Body of pancreas (tissue), 4 donors: ENCODE measurements around the gene HABP4. TPM values are rescaled to one million over a fixed set of nuclear protein-coding genes. Genes with fewer than 3 reads are reported as not detected.

Experiments
- ATAC-seq: fragments of 150-250 bp; one replicate; pipeline ENCODE4 v1.9.1; 2016
- DNase-seq, 4 donors: peaks; one replicate each; pipeline ENCODE4 v3.0.0-alpha.2; 2019
- H3K27ac ChIP-seq, 4 donors: fragments of 200-600 bp; sonication (generic); 1 replicate in 3 of 4; 2 replicates in 1 of 4; pipeline versions ENCODE4 v1.5.1 to v1.6.1; 2016 to 2019; ENCODE audit warnings: mild to moderate bottlenecking in 1 of 4, mixed read lengths in 1 of 4, moderate library complexity in 1 of 4
- H3K27me3 ChIP-seq, 2 donors: fragments of 200-600 bp; sonication (generic); one replicate each; pipeline ENCODE4 v1.6.0; 2016; ENCODE audit warnings: mild to moderate bottlenecking in 1 of 2
- H3K36me3 ChIP-seq, 2 donors: fragments of 200-600 bp; sonication (generic); replicated peaks in 1 of 2; 2 replicates each; pipeline ENCODE4 v1.5.1; 2016; ENCODE audit warnings: low read depth in 2 of 2; ENCODE audit not compliant: insufficient read depth in 1 of 2
- H3K4me1 ChIP-seq: fragments of 200-600 bp; sonication (generic); one replicate; pipeline ENCODE4 v1.6.0; 2016
- H3K4me3 ChIP-seq, 2 donors: fragments of 200-600 bp; sonication (generic); 1 replicate in 1 of 2; 2 replicates in 1 of 2; pipeline ENCODE4 v1.5.1; 2016 to 2019
- H3K9me3 ChIP-seq, 3 donors: fragments of 200-600 bp; sonication (generic); 1 replicate in 2 of 3; 2 replicates in 1 of 3; pipeline ENCODE4 v1.5.1; 2016
- POLR2A ChIP-seq, 3 donors: fragments of 450-650 bp; IDR thresholded peaks; one replicate each; pipeline ENCODE4 v1.6.1; 2016; ENCODE audit warnings: antibody characterized with exemption in 3 of 3, mild to moderate bottlenecking in 2 of 3
- WGBS, 2 donors: methylation state at CpG; one replicate each; pipeline ENCODE4 v1.1.5; 2017; 5-methylcytosine and 5-hydroxymethylcytosine counted together
- intact Hi-C: fragments of 100-400 bp; cut with DNase I; formaldehyde crosslinking; loops from one replicate; pipeline ENCODE4 v1.15.1; 2023
- total RNA-seq, 2 donors: library from RNA; depleted of rRNA; stranded (reverse); fragments of >200 nt; gene quantifications; one replicate each; pipeline ENCODE4 v1.1.0, GENCODE V29; 2016
- TF ChIP-seq, protein P1 (sequence below), 7 experiments: fragments of 450-650 bp in 4 of 7; fragments of 200-600 bp in 3 of 7; sonication (generic) in 3 of 7; IDR thresholded peaks; one replicate each; pipeline ENCODE4 v1.5.1; 2016 to 2019; ENCODE audit warnings: antibody characterized with exemption in 7 of 7

HABP4 gene
- total RNA-seq, 2 donors from 2014 or later: 12.2 to 12.5 TPM

GRCh38 chr9:96450613-96451528, 902 bp downstream of the HABP4 start:
- ATAC-seq: no peak
- WGBS, 2 donors: 1 to 2% methylated on average over 29 to 63 of the region's 63 CpGs
- Histone ChIP-seq H3K27ac (peak overlapping the region; percentile 40 to 82 (median 74)), H3K4me1 (peaks cover 16% of the 10 kb centered on the region), H3K36me3 (no peaks in the 10 kb centered on the region), H3K27me3 (no peaks in the 10 kb centered on the region), H3K4me3 (peak overlapping the region; percentile 0 to 37), H3K9me3 (no peaks in the 10 kb centered on the region)
- TF ChIP-seq, protein P1, sequence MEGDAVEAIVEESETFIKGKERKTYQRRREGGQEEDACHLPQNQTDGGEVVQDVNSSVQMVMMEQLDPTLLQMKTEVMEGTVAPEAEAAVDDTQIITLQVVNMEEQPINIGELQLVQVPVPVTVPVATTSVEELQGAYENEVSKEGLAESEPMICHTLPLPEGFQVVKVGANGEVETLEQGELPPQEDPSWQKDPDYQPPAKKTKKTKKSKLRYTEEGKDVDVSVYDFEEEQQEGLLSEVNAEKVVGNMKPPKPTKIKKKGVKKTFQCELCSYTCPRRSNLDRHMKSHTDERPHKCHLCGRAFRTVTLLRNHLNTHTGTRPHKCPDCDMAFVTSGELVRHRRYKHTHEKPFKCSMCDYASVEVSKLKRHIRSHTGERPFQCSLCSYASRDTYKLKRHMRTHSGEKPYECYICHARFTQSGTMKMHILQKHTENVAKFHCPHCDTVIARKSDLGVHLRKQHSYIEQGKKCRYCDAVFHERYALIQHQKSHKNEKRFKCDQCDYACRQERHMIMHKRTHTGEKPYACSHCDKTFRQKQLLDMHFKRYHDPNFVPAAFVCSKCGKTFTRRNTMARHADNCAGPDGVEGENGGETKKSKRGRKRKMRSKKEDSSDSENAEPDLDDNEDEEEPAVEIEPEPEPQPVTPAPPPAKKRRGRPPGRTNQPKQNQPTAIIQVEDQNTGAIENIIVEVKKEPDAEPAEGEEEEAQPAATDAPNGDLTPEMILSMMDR (IDR thresholded peaks at IDR 0.05): no peak
- TF ChIP-seq POLR2A (IDR thresholded peaks at IDR 0.05): no peak
- DNase-seq: peak; percentile 29 to 49 (median 35)
- intact Hi-C loops: no loop called here

DNA sequence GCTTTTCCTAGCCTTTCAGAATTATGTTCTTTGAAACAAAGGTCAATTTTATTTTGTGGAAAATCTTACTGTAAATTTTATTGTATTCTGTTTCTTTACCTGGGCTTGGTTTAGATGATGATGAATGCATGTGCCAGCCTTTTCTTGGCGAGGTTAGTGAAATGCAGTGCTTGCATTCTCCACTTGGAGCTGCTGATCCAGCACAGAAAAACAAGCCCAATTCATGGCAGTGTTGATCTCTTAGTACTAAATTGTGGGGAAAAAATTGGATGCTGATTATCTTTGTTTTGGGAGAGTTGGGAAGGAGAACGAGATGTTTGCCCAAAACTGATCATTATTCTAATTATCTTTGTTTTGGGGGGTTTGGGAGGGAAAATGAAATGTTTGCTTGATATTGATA, 3.7 kb downstream of the HABP4 start:
- peak in 1 of 4 donors; percentile 24 for DNase-seq
- intact Hi-C loops: no loop called here
- H3K36me3 ChIP-seq: no peaks in the 10 kb centered on the region
- no peaks in the 10 kb centered on the region for H3K27me3 ChIP-seq
- peaks cover 16% of the 10 kb centered on the region for H3K4me1 ChIP-seq
- TF ChIP-seq POLR2A (IDR thresholded peaks at IDR 0.05): no peak
- TF ChIP-seq, protein P1 (IDR thresholded peaks at IDR 0.05): peak in 5 of 7 experiments; percentile 19 to 34 (median 32)
- 51 to 59% methylated on average over 2 of the region's 2 CpGs for WGBS, 2 donors
- no peak for ATAC-seq
- H3K27ac ChIP-seq: no peak overlapping the region
- no peaks in the 10 kb centered on the region for H3K9me3 ChIP-seq
- H3K4me3 ChIP-seq: no peak overlapping the region

GRCh38 chr9:96457266-96457665, 7.3 kb downstream of the HABP4 start:
- Histone ChIP-seq H3K4me3 (no peak overlapping the region), H3K36me3 (no peaks in the 10 kb centered on the region), H3K27me3 (no peaks in the 10 kb centered on the region), H3K4me1 (no peaks in the 10 kb centered on the region), H3K9me3 (no peaks in the 10 kb centered on the region), H3K27ac (no peak overlapping the region)
- no peak for TF ChIP-seq POLR2A (IDR thresholded peaks at IDR 0.05)
- TF ChIP-seq, protein P1 (IDR thresholded peaks at IDR 0.05): no peak
- intact Hi-C loops: no loop called here
- no peak for DNase-seq
- ATAC-seq: no peak
- WGBS, 2 donors: 96 to 100% methylated on average over 4 of the region's 4 CpGs

DNA sequence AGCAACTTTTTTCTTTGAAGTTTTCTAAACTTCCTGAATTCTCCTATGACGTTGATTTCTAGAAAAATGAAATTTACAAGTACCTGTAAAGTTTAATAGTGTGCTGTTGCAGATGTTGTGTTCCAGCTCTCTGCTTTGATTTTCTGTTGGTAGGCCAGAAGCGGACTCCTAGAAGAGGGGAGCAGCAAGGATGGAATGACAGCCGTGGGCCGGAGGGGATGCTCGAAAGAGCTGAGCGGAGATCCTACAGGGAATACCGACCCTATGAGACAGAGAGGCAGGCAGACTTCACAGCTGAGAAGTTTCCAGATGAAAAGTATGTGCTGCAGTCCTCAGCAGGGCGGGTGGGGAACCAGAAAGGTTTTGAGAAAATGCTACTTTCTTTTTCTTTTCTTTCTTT, 8.3 kb downstream of the HABP4 start:
- Histone ChIP-seq H3K27ac (no peak overlapping the region), H3K4me3 (no peak overlapping the region), H3K27me3 (no peaks in the 10 kb centered on the region), H3K36me3 (no peaks in the 10 kb centered on the region), H3K9me3 (no peaks in the 10 kb centered on the region), H3K4me1 (no peaks in the 10 kb centered on the region)
- ATAC-seq: no peak
- intact Hi-C loops: no loop called here
- TF ChIP-seq, protein P1 (IDR thresholded peaks at IDR 0.05): no peak
- TF ChIP-seq POLR2A (IDR thresholded peaks at IDR 0.05): no peak
- 88 to 91% methylated on average over 7 to 8 of the region's 8 CpGs for WGBS, 2 donors
- no peak for DNase-seq
